Measurements from ENCODE around the gene KAT8.
"Not testable (repeated sequence)": the region's sequence is repeated elsewhere in the genome, so short reads cannot be mapped to it uniquely, and the experiment has no call there.

Gene KAT8

GRCh38 chr16:31083556-31083955 lies 33.9 kb upstream of the KAT8 start:
- no peak for DNase-seq

GRCh38 chr16:31083981-31084380 lies 33.5 kb upstream of the KAT8 start:
- DNase-seq: no peak

- DNase-seq: no peak
Measured at GRCh38 chr16:31084584-31085302, 32.7 kb upstream of the KAT8 start.

- DNase-seq: no peak
Measured at GRCh38 chr16:31085411-31085810, 32.1 kb upstream of the KAT8 start.

GRCh38 chr16:31085873-31086628 lies 31.4 kb upstream of the KAT8 start:
- DNase-seq: no peak

- DNase-seq: no peak
Measured at GRCh38 chr16:31086629-31086906, 30.9 kb upstream of the KAT8 start.

GRCh38 chr16:31087481-31087880 lies 30.0 kb upstream of the KAT8 start:
- DNase-seq: no peak

- no peak for DNase-seq
Measured at GRCh38 chr16:31087971-31088370, 29.5 kb upstream of the KAT8 start.

- no peak for DNase-seq
Measured at GRCh38 chr16:31088459-31089183, 28.8 kb upstream of the KAT8 start, which contains the start of gene PRSS53. TSS of gene PRSS53 (minus strand) at chr16:31088943. CDS start at chr16:31088809, 134 bp downstream.

GRCh38 chr16:31089199-31089598 lies 28.3 kb upstream of the KAT8 start:
- no peak for DNase-seq

GRCh38 chr16:31090540-31090939 lies 26.9 kb upstream of the KAT8 start:
- no peak for DNase-seq

- DNase-seq: peak in 1 of 51 donors; percentile 31
Measured at GRCh38 chr16:31092330-31092729, 25.1 kb upstream of the KAT8 start.

GRCh38 chr16:31093132-31093703 lies 24.2 kb upstream of the KAT8 start:
- peak in 37 of 51 donors; percentile 6 to 74 (median 44) for DNase-seq

- peak in 9 of 51 donors; percentile 23 to 45 (median 30) for DNase-seq
Measured at GRCh38 chr16:31094088-31094423, 23.4 kb upstream of the KAT8 start.

- peak; percentile 39 to 96 (median 87) for DNase-seq
Measured at GRCh38 chr16:31094424-31095120, 22.9 kb upstream of the KAT8 start, which contains the start of gene VKORC1. TSS of gene VKORC1 (minus strand) at chr16:31094797. CDS start at chr16:31094729, 68 bp downstream.

- no peak for DNase-seq
Measured at GRCh38 chr16:31099860-31100638, 17.4 kb upstream of the KAT8 start.

GRCh38 chr16:31100876-31101641 lies 16.4 kb upstream of the KAT8 start:
- not testable (repeated sequence) for DNase-seq

- peak in 47 of 51 donors; percentile 16 to 84 (median 69) for DNase-seq
Measured at GRCh38 chr16:31105677-31106213, 11.7 kb upstream of the KAT8 start.
